Measurements from ENCODE around the gene CRHBP. TPM values are rescaled to one million over a fixed set of nuclear protein-coding genes. Genes with fewer than 3 reads are reported as not detected.

Gene CRHBP
- total RNA-seq, 6 donors from 2014 or later = 0.30 to 0.81 (median 0.63) TPM; not detected in 3

GRCh38 chr5:76972689-76973088, 19.8 kb downstream of the CRHBP start:
- Histone ChIP-seq H3K9me3 (no peaks in the 10 kb centered on the region), H3K27me3 (no peaks in the 10 kb centered on the region), H3K36me3 (no peaks in the 10 kb centered on the region), H3K4me3 (no peak overlapping the region), H3K4me1 (no peaks in the 10 kb centered on the region), H3K27ac (no peak overlapping the region)
- WGBS, 2 donors = 92 to 95% methylated on average over 2 of the region's 2 CpGs
- TF ChIP-seq POLR2AphosphoS5 (IDR thresholded peaks at IDR 0.05) (no peak), CTCF (IDR thresholded peaks at IDR 0.05) (no peak), EP300 (IDR thresholded peaks at IDR 0.05) (no peak)
- ATAC-seq (ENCODE audit: low FRiP score in 2 of 2) (no peak), DNase-seq (no peak)

GRCh38 chr5:76974785-76975184, 21.9 kb downstream of the CRHBP start:
- Histone ChIP-seq H3K9me3 (no peaks in the 10 kb centered on the region), H3K27ac (no peak overlapping the region), H3K4me1 (no peaks in the 10 kb centered on the region), H3K36me3 (no peaks in the 10 kb centered on the region), H3K27me3 (no peaks in the 10 kb centered on the region), H3K4me3 (no peak overlapping the region)
- no peak for ATAC-seq (ENCODE audit: low FRiP score in 2 of 2)
- DNase-seq = no peak
- TF ChIP-seq POLR2A (IDR thresholded peaks at IDR 0.05) = no peak
- no peak for TF ChIP-seq POLR2AphosphoS5 (IDR thresholded peaks at IDR 0.05)
- no peak for TF ChIP-seq EP300 (IDR thresholded peaks at IDR 0.05)
- no peak for TF ChIP-seq CTCF (IDR thresholded peaks at IDR 0.05)
- 59 to 64% methylated on average over 2 of the region's 2 CpGs for WGBS, 2 donors

GRCh38 chr5:76978869-76979268, 26.0 kb downstream of the CRHBP start:
- 52 to 59% methylated on average over 2 of the region's 2 CpGs for WGBS, 2 donors
- Histone ChIP-seq H3K36me3 (no peaks in the 10 kb centered on the region), H3K4me3 (no peak overlapping the region), H3K9me3 (no peaks in the 10 kb centered on the region), H3K27ac (no peak overlapping the region), H3K4me1 (no peaks in the 10 kb centered on the region), H3K27me3 (no peaks in the 10 kb centered on the region)
- TF ChIP-seq CTCF (IDR thresholded peaks at IDR 0.05) (no peak), POLR2AphosphoS5 (IDR thresholded peaks at IDR 0.05) (no peak), POLR2A (IDR thresholded peaks at IDR 0.05) (no peak), EP300 (IDR thresholded peaks at IDR 0.05) (no peak)
- no peak for DNase-seq
- ATAC-seq (ENCODE audit: low FRiP score in 2 of 2) = no peak

GRCh38 chr5:76980518-76981144, 27.8 kb downstream of the CRHBP start:
- Histone ChIP-seq H3K27ac (no peak overlapping the region), H3K36me3 (no peaks in the 10 kb centered on the region), H3K4me1 (no peaks in the 10 kb centered on the region), H3K27me3 (no peaks in the 10 kb centered on the region), H3K9me3 (no peaks in the 10 kb centered on the region), H3K4me3 (no peak overlapping the region)
- ATAC-seq (ENCODE audit: low FRiP score in 2 of 2) (no peak), DNase-seq (no peak)
- WGBS, 2 donors = 82 to 89% methylated on average over 8 of the region's 8 CpGs
- no peak for TF ChIP-seq EP300 (IDR thresholded peaks at IDR 0.05)
- no peak for TF ChIP-seq POLR2A (IDR thresholded peaks at IDR 0.05)
- TF ChIP-seq CTCF (IDR thresholded peaks at IDR 0.05) = no peak
- TF ChIP-seq POLR2AphosphoS5 (IDR thresholded peaks at IDR 0.05) = no peak

GRCh38 chr5:76982450-76982849, 29.6 kb downstream of the CRHBP start:
- Histone ChIP-seq H3K9me3 (no peaks in the 10 kb centered on the region), H3K27ac (no peak overlapping the region), H3K27me3 (no peaks in the 10 kb centered on the region), H3K4me3 (no peak overlapping the region), H3K36me3 (no peaks in the 10 kb centered on the region), H3K4me1 (no peaks in the 10 kb centered on the region)
- no peak for TF ChIP-seq POLR2A (IDR thresholded peaks at IDR 0.05)
- no peak for TF ChIP-seq CTCF (IDR thresholded peaks at IDR 0.05)
- TF ChIP-seq POLR2AphosphoS5 (IDR thresholded peaks at IDR 0.05) = no peak
- TF ChIP-seq EP300 (IDR thresholded peaks at IDR 0.05) = no peak
- ATAC-seq (ENCODE audit: low FRiP score in 2 of 2) = no peak
- no peak for DNase-seq
- WGBS, 2 donors = 58 to 83% methylated on average over 2 of the region's 2 CpGs
